Colonic mucosa (tissue), 4 donors: ENCODE results near the gene UBLCP1. TPM values are rescaled to one million over a fixed set of nuclear protein-coding genes. Genes with fewer than 3 reads are reported as not detected.
A peak's percentile ranks its signal among the peaks of the same experiment; 100 is the strongest.
"Not testable (repeated sequence)": the region's sequence is repeated elsewhere in the genome, so short reads cannot be mapped to it uniquely, and the experiment has no call there.

ENCODE experiments used
- DNase-seq: peaks from one replicate; pipeline ENCODE4 v3.0.0-alpha.2; 2020
- H3K27ac ChIP-seq: fragments of 200-600 bp; one replicate; pipeline ENCODE4 v1.8.0; 2021
- H3K27me3 ChIP-seq: fragments of 200-600 bp; one replicate; pipeline ENCODE4 v1.8.0; 2021
- H3K36me3 ChIP-seq: fragments of 200-600 bp; one replicate; pipeline ENCODE4 v1.8.0; 2021
- H3K4me1 ChIP-seq: fragments of 200-600 bp; one replicate; pipeline ENCODE4 v1.8.0; 2021; ENCODE audit warnings: mild to moderate bottlenecking
- H3K4me3 ChIP-seq: fragments of 200-600 bp; one replicate; pipeline ENCODE4 v1.8.0; 2021
- H3K9ac ChIP-seq, 2 donors: one replicate each; pipeline ENCODE4 v1.7.0; 2013; ENCODE audit warnings: control low read depth in 2 of 2, low read depth in 2 of 2, low read length in 2 of 2
- H3K9me3 ChIP-seq: fragments of 200-600 bp; one replicate; pipeline ENCODE4 v1.8.0; 2021
- CTCF ChIP-seq: fragments of 200-600 bp; IDR thresholded peaks from one replicate; pipeline ENCODE4 v1.8.0; 2022; ENCODE audit warnings: antibody characterized with exemption, mild to moderate bottlenecking
- intact Hi-C: fragments of 100-400 bp; cut with DNase I; formaldehyde crosslinking; loops from one replicate; pipeline ENCODE4 v1.14.1; 2022
- total RNA-seq, 2 donors: library from RNA; stranded (reverse); fragmentation: NEBNext Ultra II Directional in 1 of 2; extraction: Animal tissue kit (Norgen Biotek cat#: 25700) in 1 of 2; gene quantifications; one replicate each; pipeline ENCODE4 v1.2.1, GENCODE V29; 2021
- donor health status: healthy.
- donor health status: DM: no; HTN: no; CAD: no.
- donor health status: DM: no; HTN: no; CAD: no.

UBLCP1 gene
- total RNA-seq, 2 donors from 2014 or later, result 11.8 to 17.2 TPM

DNA sequence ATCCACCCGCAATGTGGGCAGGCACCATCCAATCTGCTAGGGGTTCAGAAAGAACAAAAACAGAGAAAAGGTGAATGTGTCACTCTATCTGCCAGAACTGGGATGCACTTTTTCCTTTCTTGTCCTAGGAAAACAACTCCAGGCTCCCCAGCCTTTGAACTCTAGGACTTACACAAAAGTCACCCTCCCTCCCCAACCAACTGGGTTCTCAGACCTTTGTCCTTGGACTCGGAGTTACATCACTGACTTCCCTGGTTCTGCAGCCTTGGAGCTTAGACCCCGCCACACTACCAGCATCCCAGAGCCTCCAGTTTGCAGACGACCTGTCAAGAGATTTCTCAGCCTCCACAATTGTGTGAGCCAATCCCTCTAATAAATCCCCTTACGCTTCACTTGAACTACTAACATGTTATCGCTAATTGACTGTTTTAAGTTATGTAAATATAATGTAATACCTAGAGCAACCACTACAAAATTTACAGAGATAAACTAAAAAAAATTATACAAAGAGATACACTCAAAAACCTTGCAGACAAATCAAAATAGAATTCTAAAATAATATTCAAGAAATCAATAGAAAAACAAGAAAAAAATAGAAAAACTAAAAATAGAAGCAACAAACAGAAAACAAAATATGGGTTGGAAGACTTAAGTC lies 5.3 kb upstream of the UBLCP1 start:
- TF ChIP-seq CTCF, result no peak
- Histone ChIP-seq H3K27me3 (no peaks in the 10 kb centered on the region), H3K9ac (no peak overlapping the region), H3K9me3 (no peaks in the 10 kb centered on the region), H3K4me1 (no peaks in the 10 kb centered on the region), H3K27ac (no peak overlapping the region), H3K4me3 (no peak overlapping the region), H3K36me3 (no peaks in the 10 kb centered on the region)
- intact Hi-C loops, result loop anchor here (5.0 kb wide), 1 partner anchor 40 kb away; no protein-coding TSS in a partner anchor
- no peak for DNase-seq

- Histone ChIP-seq H3K9ac (no peak overlapping the region), H3K36me3 (no peaks in the 10 kb centered on the region), H3K4me1 (no peaks in the 10 kb centered on the region), H3K9me3 (no peaks in the 10 kb centered on the region), H3K4me3 (no peak overlapping the region), H3K27ac (no peak overlapping the region), H3K27me3 (no peaks in the 10 kb centered on the region)
- TF ChIP-seq CTCF, result no peak
- DNase-seq, result no peak
- intact Hi-C loops, result loop anchor here (5.0 kb wide), 1 partner anchor 41 kb away; no protein-coding TSS in a partner anchor
Observed at GRCh38 chr5:159258361-159258760, 4.7 kb upstream of the UBLCP1 start.

- H3K9ac ChIP-seq, H3K4me1 ChIP-seq, H3K4me3 ChIP-seq, H3K27me3 ChIP-seq, DNase-seq, H3K27ac ChIP-seq, H3K9me3 ChIP-seq, H3K36me3 ChIP-seq: not testable (repeated sequence)
- intact Hi-C loops, result loop anchor here (5.0 kb wide), 1 partner anchor 103 kb away; no protein-coding TSS in a partner anchor
Observed at GRCh38 chr5:159260212-159260611, 2.9 kb upstream of the UBLCP1 start.

- intact Hi-C loops, result loop anchor here (5.0 kb wide), 1 partner anchor 105 kb away; no protein-coding TSS in a partner anchor
- H3K9ac ChIP-seq, result peak overlapping the region; percentile 80
- H3K9me3 ChIP-seq, result no peaks in the 10 kb centered on the region
- no peak for TF ChIP-seq CTCF
- peak overlapping the region; percentile 92 for H3K27ac ChIP-seq
- peaks cover 5% of the 10 kb centered on the region for H3K4me1 ChIP-seq
- no peaks in the 10 kb centered on the region for H3K36me3 ChIP-seq
- peak; percentile 20 for DNase-seq
- H3K4me3 ChIP-seq, result peak overlapping the region; percentile 92
- H3K27me3 ChIP-seq, result no peaks in the 10 kb centered on the region
Observed at GRCh38 chr5:159262472-159262858, 625 bp upstream of the UBLCP1 start.

DNA sequence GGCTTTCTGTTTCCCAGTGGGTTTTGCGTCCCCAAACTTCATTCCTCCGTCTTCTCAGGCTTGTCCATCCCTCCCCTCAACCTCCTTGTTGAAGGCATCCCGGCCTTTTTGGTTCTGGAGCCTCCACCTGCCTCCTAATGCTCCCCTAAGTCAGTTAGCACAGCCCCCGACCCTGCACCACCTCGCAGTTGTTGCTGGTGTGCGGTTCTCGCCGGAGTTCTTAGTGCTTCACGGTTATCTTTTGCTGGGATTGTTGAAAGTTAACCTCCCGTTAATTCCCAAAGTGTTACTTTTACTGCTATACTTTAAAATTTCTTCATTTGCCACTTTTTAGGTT lies 447 bp downstream of the UBLCP1 start:
- Histone ChIP-seq H3K4me1 (peaks cover 5% of the 10 kb centered on the region), H3K27me3 (no peaks in the 10 kb centered on the region), H3K4me3 (peak overlapping the region; percentile 92), H3K9ac (peak overlapping the region; percentile 80), H3K9me3 (no peaks in the 10 kb centered on the region), H3K36me3 (no peaks in the 10 kb centered on the region), H3K27ac (peak overlapping the region; percentile 92)
- no peak for DNase-seq
- no peak for TF ChIP-seq CTCF
- intact Hi-C loops, result loop anchor here (5.0 kb wide), 1 partner anchor 106 kb away; no protein-coding TSS in a partner anchor

- H3K36me3 ChIP-seq, intact Hi-C loops, H3K9me3 ChIP-seq, H3K4me1 ChIP-seq, H3K27me3 ChIP-seq, H3K27ac ChIP-seq, DNase-seq, H3K9ac ChIP-seq, H3K4me3 ChIP-seq: not testable (repeated sequence)
Observed at GRCh38 chr5:159266764-159267163, 3.7 kb downstream of the UBLCP1 start.
